GM18502 (cell line): ENCODE data around the gene CPNE2.

Experiments
- ATAC-seq: cut with Tn5 transposase; IDR thresholded peaks from one replicate; pipeline ENCODE4 v1.9.1; 2021; ENCODE audit warnings: mild to moderate bottlenecking; ENCODE audit not compliant: unreplicated experiment, poor library complexity

CPNE2 gene

DNA sequence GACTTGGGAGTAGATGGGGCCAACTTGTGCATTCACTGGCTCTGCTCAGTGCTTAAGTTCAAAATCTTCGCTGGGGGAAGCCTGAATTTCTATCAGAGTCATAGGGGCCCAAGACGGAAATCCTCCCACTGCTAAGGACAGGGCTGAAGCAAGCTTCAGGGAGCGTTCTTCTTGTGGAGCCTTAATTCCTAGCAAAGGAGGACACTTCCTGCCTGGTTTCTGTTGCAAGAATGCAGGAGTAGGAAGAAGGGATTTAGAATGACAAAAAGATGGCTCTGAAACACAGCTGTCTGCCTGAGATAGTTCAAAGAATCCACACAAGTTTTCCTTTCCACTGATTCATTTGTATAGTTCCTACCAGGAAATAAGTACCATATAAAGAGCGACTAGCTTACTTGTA is 67.1 kb downstream of the CPNE2 start:
- no peak for ATAC-seq

GRCh38 chr16:57163842-57164241 is 71.5 kb downstream of the CPNE2 start:
- no peak for ATAC-seq

DNA sequence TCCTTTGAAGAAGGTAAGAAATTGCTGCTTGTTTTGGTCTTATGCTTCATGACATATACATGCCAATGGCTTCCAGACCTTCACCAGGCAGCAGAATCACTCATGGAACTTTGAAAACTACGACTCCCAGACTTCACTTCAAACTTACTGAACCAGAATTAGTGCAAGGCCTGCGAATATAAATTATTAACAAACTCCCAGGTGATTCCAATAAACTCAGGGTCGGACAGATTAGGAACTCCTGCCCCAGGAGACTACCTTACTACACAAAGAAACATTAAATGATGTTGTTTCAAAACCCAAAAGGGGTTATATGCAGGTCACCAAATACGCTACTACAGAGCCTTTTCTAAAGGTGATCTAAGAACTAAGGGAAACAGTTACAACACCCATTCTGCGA is 73.1 kb downstream of the CPNE2 start:
- no peak for ATAC-seq

GRCh38 chr16:57165938-57166337 is 73.6 kb downstream of the CPNE2 start:
- no peak for ATAC-seq

DNA sequence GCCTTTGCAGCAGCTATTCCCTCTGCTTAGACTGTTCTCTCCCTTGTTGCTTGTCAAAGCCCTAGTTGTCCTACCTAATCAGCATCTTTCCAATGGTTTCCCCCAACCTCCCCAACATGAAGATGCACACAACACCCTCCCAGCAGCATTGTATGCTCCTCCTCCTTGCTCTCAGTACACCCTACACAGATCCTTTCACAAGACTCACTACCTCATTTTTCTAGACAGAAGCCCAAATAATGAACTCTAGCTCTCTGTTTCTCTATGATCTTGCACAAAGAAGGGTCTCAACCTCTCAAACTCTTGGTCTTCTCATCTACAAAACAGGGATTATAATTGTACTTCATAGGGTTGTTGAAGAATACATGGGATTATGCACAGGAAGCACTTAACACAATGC is 74.1 kb downstream of the CPNE2 start:
- ATAC-seq: no peak

- no peak for ATAC-seq
These were observed 74.6 kb downstream of the CPNE2 start for GRCh38 chr16:57166951-57167350.

- ATAC-seq: no peak
These were observed 75.2 kb downstream of the CPNE2 start for GRCh38 chr16:57167538-57167937.

DNA sequence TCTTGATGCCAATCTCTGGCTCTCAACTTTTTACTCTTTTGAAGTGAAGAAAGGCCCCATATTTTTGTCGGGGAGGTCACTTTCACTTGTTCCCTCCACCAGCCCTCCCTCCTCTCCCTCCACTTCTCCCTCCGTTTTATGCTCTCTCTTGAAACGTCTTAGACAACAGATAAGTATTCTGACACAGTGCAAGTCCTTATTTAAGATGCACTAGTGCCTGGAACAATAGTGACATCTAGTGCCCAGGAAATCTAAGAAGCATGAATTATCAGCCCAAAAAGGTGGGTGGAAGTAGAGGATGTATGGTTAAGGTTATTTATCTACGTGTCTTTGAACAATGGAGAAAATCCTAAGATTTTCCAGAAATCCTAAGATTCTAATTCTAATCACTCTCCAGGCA is 75.6 kb downstream of the CPNE2 start:
- no peak for ATAC-seq

- no peak for ATAC-seq
These were observed 76.9 kb downstream of the CPNE2 start for GRCh38 chr16:57169327-57169726.

DNA sequence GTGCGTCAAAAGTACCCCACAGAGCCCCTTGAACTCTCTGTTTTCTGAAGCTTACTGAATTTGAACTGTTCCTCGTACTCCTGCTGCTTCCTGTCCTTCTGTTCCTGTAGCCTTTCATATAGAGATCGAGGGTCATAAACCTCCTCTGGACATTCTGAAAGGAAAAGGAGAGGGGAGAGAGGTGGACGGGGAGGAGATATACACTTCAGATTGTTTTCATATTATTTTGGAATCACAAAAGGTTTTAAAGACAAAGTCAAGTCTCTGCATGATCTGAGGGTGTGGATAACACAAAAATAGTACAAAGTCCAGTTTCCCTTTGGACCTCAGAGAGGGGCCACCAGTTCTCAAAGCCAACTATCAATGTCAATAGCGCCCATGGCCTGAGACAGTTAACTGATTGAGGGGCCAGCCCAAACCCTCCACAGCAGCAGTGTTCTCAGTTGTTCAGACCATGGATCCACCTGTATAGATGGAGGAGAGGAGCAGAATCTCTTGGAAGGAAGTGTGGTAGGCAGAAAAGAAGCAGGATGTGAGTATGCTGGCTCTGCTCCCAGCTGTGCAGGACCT is 80.4 kb downstream of the CPNE2 start:
- ATAC-seq: no peak

- ATAC-seq: no peak
These were observed 83.5 kb downstream of the CPNE2 start for GRCh38 chr16:57175896-57176295.

- no peak for ATAC-seq
These were observed 85.8 kb downstream of the CPNE2 start for GRCh38 chr16:57178196-57178595.

GRCh38 chr16:57178793-57179212 is 86.4 kb downstream of the CPNE2 start:
- no peak for ATAC-seq

- no peak for ATAC-seq
These were observed 86.9 kb downstream of the CPNE2 start for GRCh38 chr16:57179215-57179828.

DNA sequence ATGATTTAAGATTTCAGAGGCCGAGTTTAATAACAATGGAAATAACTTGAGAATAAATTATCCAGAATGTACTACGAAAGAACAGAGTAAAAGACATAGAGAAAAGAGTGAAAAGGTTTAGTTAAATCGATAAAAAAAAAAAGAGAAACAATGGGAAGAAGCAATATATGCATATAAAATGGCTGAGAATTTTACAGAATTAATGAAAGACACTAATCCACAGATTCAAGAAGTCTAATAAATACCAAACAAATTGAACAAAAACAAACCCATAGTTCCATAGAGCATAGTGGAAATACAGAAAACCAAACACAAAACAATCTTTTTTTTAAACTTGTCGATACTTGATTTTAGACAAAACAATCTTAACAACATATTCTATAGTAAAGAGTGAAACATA is 91.7 kb downstream of the CPNE2 start:
- ATAC-seq: no peak

- ATAC-seq: no peak
These were observed 92.6 kb downstream of the CPNE2 start for GRCh38 chr16:57184887-57185445.

DNA sequence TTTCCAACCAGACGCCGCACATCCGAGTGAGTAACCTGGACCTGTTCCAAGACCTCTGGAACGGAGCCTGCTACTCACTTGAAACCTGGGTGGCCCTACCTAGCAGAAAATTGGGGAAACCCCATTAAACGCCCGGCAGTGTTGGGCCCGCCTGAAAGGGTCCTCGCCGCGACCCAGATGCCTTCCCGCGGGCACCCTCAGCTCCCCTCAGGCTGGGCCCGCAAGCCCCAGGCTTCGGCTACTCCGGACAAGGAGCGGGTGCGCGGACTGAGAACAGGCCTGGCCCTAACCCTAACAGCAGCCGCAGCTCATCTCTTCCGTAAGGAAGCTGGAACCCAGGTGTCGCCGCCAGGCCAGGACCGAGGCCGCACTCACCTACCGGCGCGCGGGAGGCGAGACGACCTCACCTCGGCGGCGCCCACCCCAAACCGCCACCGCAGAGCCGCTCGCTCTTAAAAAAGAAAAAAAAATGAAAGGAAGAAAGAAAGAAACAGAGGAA is 93.1 kb downstream of the CPNE2 start:
- ATAC-seq: peak; percentile 38

- ATAC-seq: peak; percentile 89
These were observed 93.8 kb downstream of the CPNE2 start, which contains the start of the genes PSME3IP1 and RSPRY1 for GRCh38 chr16:57185945-57186871. Gene PSME3IP1 (minus strand): TSS chr16:57186039. CDS start chr16:57173854, 12,185 bp downstream. Gene RSPRY1 (plus strand): TSS chr16:57186329. CDS start chr16:57204659, 18,330 bp downstream.

DNA sequence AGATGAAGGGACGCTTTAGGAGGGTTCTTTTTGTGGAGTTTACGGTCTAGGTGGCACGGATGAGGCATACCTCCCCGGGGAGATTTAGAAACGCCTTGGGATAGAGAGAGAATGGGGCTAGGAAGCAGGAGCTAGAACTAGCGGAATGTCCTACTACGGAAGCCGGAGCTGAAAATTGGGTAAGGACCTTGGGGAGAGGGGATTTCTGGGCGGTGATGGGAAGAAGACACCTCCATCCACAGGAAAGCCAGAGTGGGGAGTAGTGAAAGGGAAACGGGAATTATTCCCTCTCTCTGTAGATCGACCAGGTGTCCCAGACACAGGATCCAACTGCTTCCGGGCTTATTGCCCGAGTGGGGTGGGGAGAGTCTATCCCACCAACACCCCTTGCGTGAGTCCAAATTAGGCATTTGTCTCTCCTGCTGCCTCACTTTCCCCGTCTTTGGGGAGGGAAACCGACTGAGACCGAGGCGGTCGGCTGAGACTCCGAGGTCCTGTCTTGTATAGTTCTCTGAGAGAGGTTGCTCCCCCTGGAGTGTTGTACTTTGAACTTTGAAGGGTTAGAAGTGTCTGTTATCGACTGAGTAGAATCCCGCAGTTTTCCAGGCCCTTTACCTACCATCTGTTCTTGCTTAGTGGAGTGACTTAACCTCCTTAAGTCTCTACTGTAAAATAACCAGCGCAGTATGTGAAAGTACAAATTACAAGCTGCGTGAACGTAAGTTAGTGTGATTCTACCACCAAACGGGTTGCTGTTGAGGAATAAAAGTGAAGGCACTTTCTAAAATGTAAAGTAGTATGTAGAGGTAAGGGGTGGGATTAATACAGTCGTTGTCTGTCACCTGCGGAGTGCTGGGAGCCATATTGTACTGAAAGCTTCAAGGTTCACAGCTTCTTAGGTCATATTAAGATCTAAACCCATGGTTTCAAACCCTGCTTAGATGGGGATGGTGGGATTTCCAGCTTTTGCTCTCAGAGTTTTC is 94.8 kb downstream of the CPNE2 start:
- no peak for ATAC-seq
